ENCODE results near the gene ANKRD35. TPM values are rescaled to one million over a fixed set of nuclear protein-coding genes. Genes with fewer than 3 reads are reported as not detected.

The ANKRD35 gene
- polyA plus RNA-seq, 1 of the 3 experiments (the other 2 are of a cell fraction) = 0.08 TPM

GRCh38 chr1:145859491-145860023 lies 26.1 kb downstream of the ANKRD35 start:
- 0% methylated on average over 16 of the region's 41 CpGs for WGBS (ENCODE audit: low lambda C conversion rate)
- peak overlapping the region; percentile 76 for H3K4me2 ChIP-seq
- peak overlapping the region; percentile 88 for H2AFZ ChIP-seq (ENCODE audit: low read depth)
- CTCF ChIA-PET = interaction anchor here (0.5 to 9.4 kb wide), 9 partner anchors 9 to 148 kb away, joined by 3 to 162 read pairs (median 3); partner anchors contain the start of genes LIX1L and NUDT17
- no peaks in the 10 kb centered on the region; the same call in 1 of the 2 replicates for H3K27me3 ChIP-seq (ENCODE audit: insufficient read depth)
- H3K36me3 ChIP-seq (replicated peaks in 1 of 2; ENCODE audit: control insufficient read depth in 1 of 2, insufficient read depth in 2 of 2, low read length in 1 of 2) = peaks cover 18 to 20% of the 10 kb centered on the region in 2 experiments
- TF ChIP-seq MAX (IDR thresholded peaks at IDR 0.05; ENCODE audit: low read depth) (peak; percentile 38; the same call in 1 of the 2 replicates), JUND (IDR thresholded peaks at IDR 0.05) (no peak), SIN3A (IDR thresholded peaks at IDR 0.05; ENCODE audit: borderline replicate concordance, low read depth, low read length) (peak; percentile 30; the same call in 1 of the 2 replicates), TAF1 (IDR thresholded peaks at IDR 0.05; ENCODE audit: borderline replicate concordance, low read depth, low read length) (peak; percentile 57; the same call in 1 of the 2 replicates), POLR2AphosphoS5 (IDR thresholded peaks at IDR 0.05; ENCODE audit: low read depth, low read length) (peak; percentile 54), ZBTB33 (IDR thresholded peaks at IDR 0.05; ENCODE audit: borderline replicate concordance, low read depth) (peak; percentile 52; the same call in 1 of the 2 replicates), RFX5 (IDR thresholded peaks at IDR 0.05; ENCODE audit: low read length) (no peak)
- H3F3A ChIP-seq (replicated peaks; ENCODE audit: insufficient read depth) = no peaks in the 10 kb centered on the region
- peak overlapping the region; percentile 77 for H3K9ac ChIP-seq
- H3K4me3 ChIP-seq (ENCODE audit: low read depth in 2 of 2, low read length in 1 of 2) = peak overlapping the region; percentile 66 to 83
- DNase-seq = peak; percentile 92
- POLR2A ChIA-PET = interaction anchor here (1.0 to 4.6 kb wide), 9 partner anchors 10 to 149 kb away, joined by 3 to 66 read pairs (median 8); partner anchors contain the start of genes ANKRD34A, ANKRD35, LIX1L and NUDT17
- H3K9me3 ChIP-seq = no peaks in the 10 kb centered on the region
- peaks cover 8 to 9% of the 10 kb centered on the region in 2 experiments; a peak in 3 of 4 replicates for H3K4me1 ChIP-seq (ENCODE audit: control insufficient read depth in 1 of 2, insufficient read depth in 2 of 2, low read depth in 1 of 2, low read length in 1 of 2)
- peaks cover 20% of the 10 kb centered on the region for H3K79me2 ChIP-seq (ENCODE audit: insufficient read depth)
- no peaks in the 10 kb centered on the region for H3K9me2 ChIP-seq
- no peaks in the 10 kb centered on the region; the same call in 1 of the 2 replicates for H4K20me1 ChIP-seq (ENCODE audit: insufficient read depth)
- peak overlapping the region; percentile 83 to 92 for H3K27ac ChIP-seq (ENCODE audit: low read depth in 2 of 2, low read length in 1 of 2)

GRCh38 chr1:145858901-145859490 lies 26.7 kb downstream of the ANKRD35 start, which contains the start of gene PIAS3:
PIAS3 (minus strand) TSS chr1:145859081; CDS start chr1:145858990, 91 bp downstream.
- Histone ChIP-seq H3K9ac (peak within 1 kb of the TSS; percentile 77), H3K27me3 (ENCODE audit: insufficient read depth) (no peaks in the 10 kb centered on the region), H3K4me2 (peak within 1 kb of the TSS; percentile 76), H3K27ac (ENCODE audit: low read depth in 2 of 2, low read length in 1 of 2) (peak within 1 kb of the TSS; percentile 83 to 95), H4K20me1 (ENCODE audit: insufficient read depth) (no peaks in the 10 kb centered on the region; the same call in 1 of the 2 replicates), H3K36me3 (replicated peaks in 1 of 2; ENCODE audit: control insufficient read depth in 1 of 2, insufficient read depth in 2 of 2, low read length in 1 of 2) (peaks cover 21 to 23% of the 10 kb centered on the region in 2 experiments), H3K9me3 (no peaks in the 10 kb centered on the region), H2AFZ (ENCODE audit: low read depth) (peak within 1 kb of the TSS; percentile 88), H3F3A (replicated peaks; ENCODE audit: insufficient read depth) (no peaks in the 10 kb centered on the region), H3K4me1 (ENCODE audit: control insufficient read depth in 1 of 2, insufficient read depth in 2 of 2, low read depth in 1 of 2, low read length in 1 of 2) (peaks cover 8 to 9% of the 10 kb centered on the region in 2 experiments; a peak in 3 of 4 replicates), H3K9me2 (no peaks in the 10 kb centered on the region), H3K79me2 (ENCODE audit: insufficient read depth) (peaks cover 20% of the 10 kb centered on the region), H3K4me3 (ENCODE audit: low read depth in 2 of 2, low read length in 1 of 2) (peak within 1 kb of the TSS; percentile 66 to 83)
- POLR2A ChIA-PET = interaction anchor here (0.9 to 4.6 kb wide), 13 partner anchors 9 to 176 kb away, joined by 3 to 66 read pairs (median 4); partner anchors contain the start of genes ANKRD34A, ANKRD35, LIX1L and NUDT17
- 1% methylated on average over 18 of the region's 42 CpGs for WGBS (ENCODE audit: low lambda C conversion rate)
- CTCF ChIA-PET = interaction anchor here (0.5 to 9.4 kb wide), 12 partner anchors 9 to 148 kb away, joined by 3 to 162 read pairs (median 4); partner anchors contain the start of genes LIX1L and NUDT17
- peak; percentile 98 for DNase-seq
- peak; percentile 40; the same call in 1 of the 2 replicates for TF ChIP-seq SIN3A (IDR thresholded peaks at IDR 0.05; ENCODE audit: borderline replicate concordance, low read depth, low read length)
- no peak; the same call in 1 of the 2 replicates for TF ChIP-seq PBX3 (IDR thresholded peaks at IDR 0.05)
- TF ChIP-seq EP300 (IDR thresholded peaks at IDR 0.05; ENCODE audit: borderline replicate concordance in 1 of 2, low read depth in 1 of 2, low read length in 1 of 2) = peak in 1 of 2 experiments; percentile 3; a peak in 1 of 4 replicates
- no peak for TF ChIP-seq MAX (IDR thresholded peaks at IDR 0.05; ENCODE audit: low read depth)
- peak; percentile 92 for TF ChIP-seq YY1 (IDR thresholded peaks at IDR 0.05; ENCODE audit: low read depth)
- peak; percentile 50; the same call in 1 of the 2 replicates for TF ChIP-seq POLR2AphosphoS5 (IDR thresholded peaks at IDR 0.05; ENCODE audit: low read depth, low read length)
- peak; percentile 32 for TF ChIP-seq CHD2 (IDR thresholded peaks at IDR 0.05; ENCODE audit: low read length, partially characterized antibody)
- peak; percentile 38; the same call in 1 of the 2 replicates for TF ChIP-seq MXI1 (IDR thresholded peaks at IDR 0.05; ENCODE audit: low read depth, low read length)
- TF ChIP-seq TCF12 (IDR thresholded peaks at IDR 0.05) = peak; percentile 18; the same call in 1 of the 2 replicates
- 0 out of 2 replicates have a peak, but pooled peaks have one; percentile 1 for TF ChIP-seq REST (IDR thresholded peaks at IDR 0.05; ENCODE audit: low read depth, low read length)
- peak; percentile 69 for TF ChIP-seq TAF1 (IDR thresholded peaks at IDR 0.05; ENCODE audit: borderline replicate concordance, low read depth, low read length)
- TF ChIP-seq EZH2phosphoT487 (IDR thresholded peaks at IDR 0.05; ENCODE audit: borderline replicate concordance, low read depth) = no peak
